ENCODE data around the gene TTC28. TPM values are rescaled to one million over a fixed set of nuclear protein-coding genes. Genes with fewer than 3 reads are reported as not detected.

Gene TTC28
- total RNA-seq, 1 experiment from 2014 or later = 0.12 TPM

DNA sequence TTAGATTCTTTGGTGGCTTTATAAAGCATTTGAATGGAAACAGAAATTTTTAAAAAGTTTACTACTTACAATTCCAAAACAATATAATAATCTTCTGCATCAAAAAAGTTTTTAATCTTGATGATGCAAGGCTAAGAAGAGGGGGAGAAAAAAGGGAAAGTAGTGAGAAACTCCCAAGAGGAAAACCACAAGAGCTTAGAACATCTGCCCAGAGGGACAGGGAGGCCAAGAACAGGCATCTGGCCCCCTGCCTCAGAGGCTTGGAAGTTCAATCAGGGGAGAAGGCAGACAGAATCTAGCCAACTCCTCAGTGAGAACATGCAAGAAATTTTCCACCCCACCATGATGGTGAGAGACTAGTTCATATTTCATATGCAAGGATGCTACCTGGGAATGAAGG lies 23.8 kb upstream of the TTC28 start:
- Histone ChIP-seq H3K4me3 (replicated peaks in 1 of 2; ENCODE audit: low read depth in 1 of 2, low read length in 2 of 2) (no peak overlapping the region), H3K27ac (ENCODE audit: low read depth, low read length) (no peak overlapping the region), H3K9ac (ENCODE audit: low read length) (no peak overlapping the region), H3K4me1 (ENCODE audit: control insufficient read depth in 1 of 2, insufficient read depth in 2 of 2, low read length in 2 of 2) (no peaks in the 10 kb centered on the region), H3K36me3 (ENCODE audit: control insufficient read depth in 1 of 2, insufficient read depth in 2 of 2, low read length in 2 of 2) (peaks cover 6 to 12% of the 10 kb centered on the region in 2 experiments; a peak in 3 of 4 replicates), H3K9me2 (ENCODE audit: insufficient read depth) (no peaks in the 10 kb centered on the region), H3K79me2 (ENCODE audit: insufficient read depth, low read length) (no peaks in the 10 kb centered on the region), H2AFZ (ENCODE audit: low read depth, low read length, poor library complexity, severe bottlenecking) (no peak overlapping the region), H3K27me3 (ENCODE audit: insufficient read depth, low read length) (no peaks in the 10 kb centered on the region), H3K9me3 (ENCODE audit: control insufficient read depth in 1 of 2, insufficient read depth in 1 of 2, low read depth in 1 of 2, low read length in 2 of 2) (no peaks in the 10 kb centered on the region), H4K20me1 (ENCODE audit: insufficient read depth) (no peaks in the 10 kb centered on the region), H3K4me2 (ENCODE audit: low read length) (no peak overlapping the region)
- ATAC-seq (no peak), DNase-seq (ENCODE audit: low read depth, low spot score) (no peak)
- RAD21 ChIA-PET (ENCODE audit: low non-redundant PET in 1 of 2, low total read pairs in 2 of 2, uncharacterized antibody in 2 of 2, unreplicated experiment in 2 of 2) = no interaction called here
- POLR2A ChIA-PET = no interaction called here
- intact Hi-C loops (cut with micrococcal nuclease) = no loop called here
- TF ChIP-seq SP1 (IDR thresholded peaks at IDR 0.05; ENCODE audit: low read depth) (no peak), POLR2AphosphoS5 (IDR thresholded peaks at IDR 0.05; ENCODE audit: low read depth, low read length) (no peak), ZFX (IDR thresholded peaks at IDR 0.05) (no peak), CBX3 (IDR thresholded peaks at IDR 0.05; ENCODE audit: low read depth) (no peak), ZNF274 (IDR thresholded peaks at IDR 0.05; ENCODE audit: low read depth, low read length) (no peak), POLR2A (IDR thresholded peaks at IDR 0.05; ENCODE audit: borderline replicate concordance, extremely low read depth, insufficient read depth, insufficient read length) (no peak), ELF1 (IDR thresholded peaks at IDR 0.05; ENCODE audit: borderline replicate concordance, low read depth) (no peak)
- TF ChIP-seq, protein P1, sequence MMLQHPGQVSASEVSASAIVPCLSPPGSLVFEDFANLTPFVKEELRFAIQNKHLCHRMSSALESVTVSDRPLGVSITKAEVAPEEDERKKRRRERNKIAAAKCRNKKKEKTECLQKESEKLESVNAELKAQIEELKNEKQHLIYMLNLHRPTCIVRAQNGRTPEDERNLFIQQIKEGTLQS (IDR thresholded peaks at IDR 0.05) = no peak
- TF ChIP-seq, protein P2, sequence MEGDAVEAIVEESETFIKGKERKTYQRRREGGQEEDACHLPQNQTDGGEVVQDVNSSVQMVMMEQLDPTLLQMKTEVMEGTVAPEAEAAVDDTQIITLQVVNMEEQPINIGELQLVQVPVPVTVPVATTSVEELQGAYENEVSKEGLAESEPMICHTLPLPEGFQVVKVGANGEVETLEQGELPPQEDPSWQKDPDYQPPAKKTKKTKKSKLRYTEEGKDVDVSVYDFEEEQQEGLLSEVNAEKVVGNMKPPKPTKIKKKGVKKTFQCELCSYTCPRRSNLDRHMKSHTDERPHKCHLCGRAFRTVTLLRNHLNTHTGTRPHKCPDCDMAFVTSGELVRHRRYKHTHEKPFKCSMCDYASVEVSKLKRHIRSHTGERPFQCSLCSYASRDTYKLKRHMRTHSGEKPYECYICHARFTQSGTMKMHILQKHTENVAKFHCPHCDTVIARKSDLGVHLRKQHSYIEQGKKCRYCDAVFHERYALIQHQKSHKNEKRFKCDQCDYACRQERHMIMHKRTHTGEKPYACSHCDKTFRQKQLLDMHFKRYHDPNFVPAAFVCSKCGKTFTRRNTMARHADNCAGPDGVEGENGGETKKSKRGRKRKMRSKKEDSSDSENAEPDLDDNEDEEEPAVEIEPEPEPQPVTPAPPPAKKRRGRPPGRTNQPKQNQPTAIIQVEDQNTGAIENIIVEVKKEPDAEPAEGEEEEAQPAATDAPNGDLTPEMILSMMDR (IDR thresholded peaks at IDR 0.05 in 2 of 3, conservative IDR thresholded peaks at IDR 0.05 in 1 of 3; ENCODE audit: borderline replicate concordance in 1 of 3, insufficient read depth in 1 of 3, low read depth in 2 of 3, low read length in 2 of 3) = no peak
- CTCF ChIA-PET = no interaction called here
- no TSS peak for BruUV-seq (replicated peaks)

DNA sequence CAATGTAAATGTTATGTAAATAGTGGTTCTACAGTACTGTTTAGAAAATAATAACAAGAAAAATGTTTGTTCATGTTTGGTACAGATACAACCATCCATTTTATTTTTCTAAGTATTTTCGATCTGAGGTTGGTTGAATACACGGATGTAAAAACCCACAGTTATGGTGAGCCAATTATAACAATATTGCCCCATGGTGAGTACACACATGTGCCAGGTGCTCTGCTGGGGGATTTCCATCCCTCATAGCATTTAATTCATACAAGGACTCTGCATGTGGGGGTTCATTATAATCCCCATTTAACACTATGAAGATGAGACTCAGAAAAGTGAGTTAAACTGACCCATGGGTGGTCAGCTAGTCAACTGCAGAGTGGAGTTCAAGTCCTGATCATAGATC lies 23.3 kb upstream of the TTC28 start:
- H2AFZ ChIP-seq (ENCODE audit: low read depth, low read length, poor library complexity, severe bottlenecking) = no peak overlapping the region
- H4K20me1 ChIP-seq (ENCODE audit: insufficient read depth) = no peaks in the 10 kb centered on the region
- H3K9me3 ChIP-seq (ENCODE audit: control insufficient read depth in 1 of 2, insufficient read depth in 1 of 2, low read depth in 1 of 2, low read length in 2 of 2) = no peaks in the 10 kb centered on the region
- H3K4me3 ChIP-seq (replicated peaks in 1 of 2; ENCODE audit: low read depth in 1 of 2, low read length in 2 of 2) = no peak overlapping the region
- peaks cover 6 to 14% of the 10 kb centered on the region in 2 experiments; a peak in 3 of 4 replicates for H3K36me3 ChIP-seq (ENCODE audit: control insufficient read depth in 1 of 2, insufficient read depth in 2 of 2, low read length in 2 of 2)
- ATAC-seq = no peak
- ChIA-PET RAD21 (ENCODE audit: low non-redundant PET in 1 of 2, low total read pairs in 2 of 2, uncharacterized antibody in 2 of 2, unreplicated experiment in 2 of 2) (no interaction called here), CTCF (no interaction called here), POLR2A (no interaction called here)
- DNase-seq (ENCODE audit: low read depth, low spot score) = no peak
- no peaks in the 10 kb centered on the region for H3K9me2 ChIP-seq (ENCODE audit: insufficient read depth)
- no peaks in the 10 kb centered on the region for H3K27me3 ChIP-seq (ENCODE audit: insufficient read depth, low read length)
- BruUV-seq (replicated peaks) = no TSS peak
- no peaks in the 10 kb centered on the region for H3K79me2 ChIP-seq (ENCODE audit: insufficient read depth, low read length)
- TF ChIP-seq EZH2phosphoT487 (IDR thresholded peaks at IDR 0.05; ENCODE audit: borderline replicate concordance) (no peak), TCF7L2 (IDR thresholded peaks at IDR 0.05; ENCODE audit: borderline replicate concordance, extremely low read depth, insufficient read depth, insufficient read length) (no peak), EGR1 (IDR thresholded peaks at IDR 0.05; ENCODE audit: low read depth) (no peak), ELF1 (IDR thresholded peaks at IDR 0.05; ENCODE audit: borderline replicate concordance, low read depth) (no peak), SP1 (IDR thresholded peaks at IDR 0.05; ENCODE audit: low read depth) (no peak), RAD21 (IDR thresholded peaks at IDR 0.05; ENCODE audit: low read depth) (no peak), CBX3 (IDR thresholded peaks at IDR 0.05; ENCODE audit: low read depth) (no peak)
- TF ChIP-seq, protein P3, sequence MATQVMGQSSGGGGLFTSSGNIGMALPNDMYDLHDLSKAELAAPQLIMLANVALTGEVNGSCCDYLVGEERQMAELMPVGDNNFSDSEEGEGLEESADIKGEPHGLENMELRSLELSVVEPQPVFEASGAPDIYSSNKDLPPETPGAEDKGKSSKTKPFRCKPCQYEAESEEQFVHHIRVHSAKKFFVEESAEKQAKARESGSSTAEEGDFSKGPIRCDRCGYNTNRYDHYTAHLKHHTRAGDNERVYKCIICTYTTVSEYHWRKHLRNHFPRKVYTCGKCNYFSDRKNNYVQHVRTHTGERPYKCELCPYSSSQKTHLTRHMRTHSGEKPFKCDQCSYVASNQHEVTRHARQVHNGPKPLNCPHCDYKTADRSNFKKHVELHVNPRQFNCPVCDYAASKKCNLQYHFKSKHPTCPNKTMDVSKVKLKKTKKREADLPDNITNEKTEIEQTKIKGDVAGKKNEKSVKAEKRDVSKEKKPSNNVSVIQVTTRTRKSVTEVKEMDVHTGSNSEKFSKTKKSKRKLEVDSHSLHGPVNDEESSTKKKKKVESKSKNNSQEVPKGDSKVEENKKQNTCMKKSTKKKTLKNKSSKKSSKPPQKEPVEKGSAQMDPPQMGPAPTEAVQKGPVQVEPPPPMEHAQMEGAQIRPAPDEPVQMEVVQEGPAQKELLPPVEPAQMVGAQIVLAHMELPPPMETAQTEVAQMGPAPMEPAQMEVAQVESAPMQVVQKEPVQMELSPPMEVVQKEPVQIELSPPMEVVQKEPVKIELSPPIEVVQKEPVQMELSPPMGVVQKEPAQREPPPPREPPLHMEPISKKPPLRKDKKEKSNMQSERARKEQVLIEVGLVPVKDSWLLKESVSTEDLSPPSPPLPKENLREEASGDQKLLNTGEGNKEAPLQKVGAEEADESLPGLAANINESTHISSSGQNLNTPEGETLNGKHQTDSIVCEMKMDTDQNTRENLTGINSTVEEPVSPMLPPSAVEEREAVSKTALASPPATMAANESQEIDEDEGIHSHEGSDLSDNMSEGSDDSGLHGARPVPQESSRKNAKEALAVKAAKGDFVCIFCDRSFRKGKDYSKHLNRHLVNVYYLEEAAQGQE (IDR thresholded peaks at IDR 0.05; ENCODE audit: low read depth) = no peak
- H3K27ac ChIP-seq (ENCODE audit: low read depth, low read length) = no peak overlapping the region
- H3K9ac ChIP-seq (ENCODE audit: low read length) = no peak overlapping the region
- intact Hi-C loops (cut with micrococcal nuclease) = no loop called here
- no peaks in the 10 kb centered on the region for H3K4me1 ChIP-seq (ENCODE audit: control insufficient read depth in 1 of 2, insufficient read depth in 2 of 2, low read length in 2 of 2)
- no peak overlapping the region for H3K4me2 ChIP-seq (ENCODE audit: low read length)
